ENCODE data around the gene ATP2A2. TPM values are rescaled to one million over a fixed set of nuclear protein-coding genes. Genes with fewer than 3 reads are reported as not detected.

The ATP2A2 gene
- total RNA-seq, 1 experiment from 2014 or later = 154 TPM

DNA sequence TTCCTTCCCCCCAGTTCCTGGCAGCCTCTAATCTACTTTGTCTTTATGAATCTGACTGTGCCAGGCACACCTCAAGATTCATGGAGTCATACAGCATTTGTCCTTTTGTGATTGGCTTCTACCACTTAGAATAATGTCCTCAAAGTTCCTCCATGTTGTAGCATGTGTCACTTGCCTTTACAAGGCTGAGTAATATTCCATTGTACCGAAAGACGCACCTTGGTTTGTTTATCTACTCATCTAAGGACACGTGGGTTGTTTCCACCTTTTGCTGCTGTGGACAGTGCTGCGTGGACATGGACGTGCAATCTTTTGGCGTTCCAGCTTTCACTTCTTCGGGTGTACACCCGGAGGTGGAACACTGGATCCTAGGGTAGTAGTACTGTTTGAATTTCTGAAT lies 88.9 kb downstream of the ATP2A2 start:
- H3K79me2 ChIP-seq (ENCODE audit: low read depth) = no peaks in the 10 kb centered on the region
- no peaks in the 10 kb centered on the region for H3K9me2 ChIP-seq (ENCODE audit: insufficient read depth)
- POLR2A ChIA-PET (ENCODE audit: unreplicated experiment) = no interaction called here
- TSS peak; percentile 11 for BruUV-seq (replicated peaks)
- H3K4me3 ChIP-seq = no peak overlapping the region
- DNase-seq = no peak
- peaks cover 9% of the 10 kb centered on the region; the same call in 1 of the 2 replicates for H3F3A ChIP-seq (ENCODE audit: insufficient read depth, low read depth)
- H3K27ac ChIP-seq = no peak overlapping the region
- no peaks in the 10 kb centered on the region for H4K20me1 ChIP-seq (ENCODE audit: insufficient read depth)
- H3K4me1 ChIP-seq (replicated peaks; ENCODE audit: insufficient read depth) = no peaks in the 10 kb centered on the region
- no peak overlapping the region for H3K4me2 ChIP-seq
- intact Hi-C loops (cut with micrococcal nuclease; ENCODE audit: unreplicated experiment) = no loop called here
- CTCF ChIA-PET = no interaction called here
- no peaks in the 10 kb centered on the region for H3K9me3 ChIP-seq (ENCODE audit: insufficient read depth, low read depth)
- no peaks in the 10 kb centered on the region for H3K27me3 ChIP-seq (ENCODE audit: insufficient read depth, low read depth)
- no peak overlapping the region for H2AFZ ChIP-seq
- H3K36me3 ChIP-seq (ENCODE audit: low read depth) = peaks cover 14% of the 10 kb centered on the region; the same call in 1 of the 2 replicates
- TF ChIP-seq, protein P1, sequence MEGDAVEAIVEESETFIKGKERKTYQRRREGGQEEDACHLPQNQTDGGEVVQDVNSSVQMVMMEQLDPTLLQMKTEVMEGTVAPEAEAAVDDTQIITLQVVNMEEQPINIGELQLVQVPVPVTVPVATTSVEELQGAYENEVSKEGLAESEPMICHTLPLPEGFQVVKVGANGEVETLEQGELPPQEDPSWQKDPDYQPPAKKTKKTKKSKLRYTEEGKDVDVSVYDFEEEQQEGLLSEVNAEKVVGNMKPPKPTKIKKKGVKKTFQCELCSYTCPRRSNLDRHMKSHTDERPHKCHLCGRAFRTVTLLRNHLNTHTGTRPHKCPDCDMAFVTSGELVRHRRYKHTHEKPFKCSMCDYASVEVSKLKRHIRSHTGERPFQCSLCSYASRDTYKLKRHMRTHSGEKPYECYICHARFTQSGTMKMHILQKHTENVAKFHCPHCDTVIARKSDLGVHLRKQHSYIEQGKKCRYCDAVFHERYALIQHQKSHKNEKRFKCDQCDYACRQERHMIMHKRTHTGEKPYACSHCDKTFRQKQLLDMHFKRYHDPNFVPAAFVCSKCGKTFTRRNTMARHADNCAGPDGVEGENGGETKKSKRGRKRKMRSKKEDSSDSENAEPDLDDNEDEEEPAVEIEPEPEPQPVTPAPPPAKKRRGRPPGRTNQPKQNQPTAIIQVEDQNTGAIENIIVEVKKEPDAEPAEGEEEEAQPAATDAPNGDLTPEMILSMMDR (conservative IDR thresholded peaks at IDR 0.05) = no peak
- TF ChIP-seq EZH2 (IDR thresholded peaks at IDR 0.05; ENCODE audit: low read depth) = no peak

DNA sequence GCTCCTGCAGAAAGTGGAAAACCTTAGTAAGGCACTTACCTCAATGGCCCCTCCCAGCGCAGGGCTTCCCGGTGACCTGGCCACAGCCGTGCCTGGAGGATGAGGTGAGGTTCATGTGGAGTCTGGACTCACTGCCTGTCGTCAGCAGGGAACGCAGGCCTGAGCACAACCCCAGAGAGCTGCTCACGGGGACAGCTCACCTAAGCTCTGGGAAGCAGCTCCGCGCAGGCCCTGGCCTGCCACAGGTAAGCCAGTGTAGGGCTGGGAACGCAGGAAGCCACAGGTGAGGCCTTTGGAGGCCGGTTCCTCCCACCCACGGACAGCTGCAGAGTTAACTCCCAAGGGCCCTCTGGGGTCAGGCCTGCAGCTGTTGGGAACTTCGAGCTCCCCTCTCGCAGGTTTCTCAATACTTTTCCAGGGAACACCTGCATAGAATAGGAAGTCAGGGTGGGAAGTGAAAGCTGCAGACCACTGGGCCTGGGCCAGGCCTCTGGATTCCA lies 89.7 kb downstream of the ATP2A2 start:
- Histone ChIP-seq H3F3A (ENCODE audit: insufficient read depth, low read depth) (peaks cover 3% of the 10 kb centered on the region; the same call in 1 of the 2 replicates), H3K36me3 (ENCODE audit: low read depth) (peaks cover 19% of the 10 kb centered on the region; the same call in 1 of the 2 replicates), H3K9me2 (ENCODE audit: insufficient read depth) (no peaks in the 10 kb centered on the region), H4K20me1 (ENCODE audit: insufficient read depth) (no peaks in the 10 kb centered on the region), H3K4me1 (replicated peaks; ENCODE audit: insufficient read depth) (no peaks in the 10 kb centered on the region), H3K27me3 (ENCODE audit: insufficient read depth, low read depth) (no peaks in the 10 kb centered on the region), H3K27ac (no peak overlapping the region), H3K9me3 (ENCODE audit: insufficient read depth, low read depth) (no peaks in the 10 kb centered on the region), H3K79me2 (ENCODE audit: low read depth) (no peaks in the 10 kb centered on the region), H3K4me2 (no peak overlapping the region), H3K4me3 (no peak overlapping the region), H2AFZ (no peak overlapping the region)
- DNase-seq = no peak
- ChIA-PET POLR2A (ENCODE audit: unreplicated experiment) (interaction anchor here (0.5 kb wide), 1 partner anchor 17 kb away, joined by 6 read pairs; no protein-coding TSS in a partner anchor), CTCF (no interaction called here)
- no TSS peak for BruUV-seq (replicated peaks)
- no peak for TF ChIP-seq EZH2 (IDR thresholded peaks at IDR 0.05; ENCODE audit: low read depth)
- TF ChIP-seq, protein P1 (conservative IDR thresholded peaks at IDR 0.05) = no peak
- intact Hi-C loops (cut with micrococcal nuclease; ENCODE audit: unreplicated experiment) = no loop called here

DNA sequence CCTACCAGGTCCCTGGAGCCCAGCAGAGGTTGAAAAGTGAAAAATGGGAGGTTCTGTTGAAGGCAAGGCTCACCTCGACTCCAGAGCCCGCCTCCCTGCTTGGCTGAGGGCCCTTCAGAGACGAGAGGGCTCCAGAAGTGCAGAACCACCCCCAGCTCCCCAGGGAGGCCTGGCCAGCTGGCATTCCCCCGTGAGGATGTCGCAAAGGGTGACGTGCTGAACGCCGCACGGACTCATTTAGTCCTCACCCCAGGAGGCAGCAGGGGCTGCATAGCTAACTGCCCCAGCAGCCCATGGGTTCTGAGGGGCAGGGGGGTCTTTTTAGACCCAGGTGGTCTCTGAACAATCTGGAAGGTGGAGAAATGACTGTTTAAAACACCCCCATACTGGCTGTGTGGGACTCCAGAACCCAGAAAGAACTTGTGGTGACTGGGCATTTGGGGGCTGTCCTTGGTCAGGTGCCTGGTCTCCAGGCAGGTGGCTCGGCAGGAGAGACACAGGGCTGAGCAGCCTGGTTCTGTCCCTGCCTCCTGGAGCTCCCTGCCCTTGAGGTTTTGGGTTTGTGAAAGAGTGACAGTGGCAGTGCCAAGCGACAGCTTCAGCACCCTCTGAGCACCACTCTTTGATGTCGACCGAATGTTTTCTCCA lies 90.5 kb downstream of the ATP2A2 start:
- Histone ChIP-seq H3K27me3 (ENCODE audit: insufficient read depth, low read depth) (no peaks in the 10 kb centered on the region), H3K36me3 (ENCODE audit: low read depth) (peaks cover 19% of the 10 kb centered on the region; the same call in 1 of the 2 replicates), H3K4me1 (replicated peaks; ENCODE audit: insufficient read depth) (no peaks in the 10 kb centered on the region), H3K27ac (no peak overlapping the region), H3F3A (ENCODE audit: insufficient read depth, low read depth) (peaks cover 3% of the 10 kb centered on the region; the same call in 1 of the 2 replicates), H3K79me2 (ENCODE audit: low read depth) (no peaks in the 10 kb centered on the region), H3K9me3 (ENCODE audit: insufficient read depth, low read depth) (no peaks in the 10 kb centered on the region), H2AFZ (no peak overlapping the region), H3K4me3 (no peak overlapping the region), H3K9me2 (ENCODE audit: insufficient read depth) (no peaks in the 10 kb centered on the region), H4K20me1 (ENCODE audit: insufficient read depth) (no peaks in the 10 kb centered on the region), H3K4me2 (no peak overlapping the region)
- intact Hi-C loops (cut with micrococcal nuclease; ENCODE audit: unreplicated experiment) = no loop called here
- no TSS peak for BruUV-seq (replicated peaks)
- ChIA-PET POLR2A (ENCODE audit: unreplicated experiment) (interaction anchor here (0.5 kb wide), 1 partner anchor 18 kb away, joined by 6 read pairs; no protein-coding TSS in a partner anchor), CTCF (no interaction called here)
- no peak for DNase-seq
- TF ChIP-seq EZH2 (IDR thresholded peaks at IDR 0.05; ENCODE audit: low read depth) = no peak
- TF ChIP-seq, protein P1 (conservative IDR thresholded peaks at IDR 0.05) = no peak

Data from PC-9 (cell line).